Hepatocyte (in vitro differentiated cells): ENCODE results near the gene HHATL.

Experiments
- CTCF ChIP-seq: fragments of 200-600 bp; sonication (generic); IDR thresholded peaks from 2 replicates; pipeline ENCODE4 v1.5.1; 2016; ENCODE audit warnings: antibody characterized with exemption, mild to moderate bottlenecking; ENCODE audit not compliant: poor library complexity
- EZH2 ChIP-seq: fragments of 200-600 bp; sonication (generic); IDR thresholded peaks from 2 replicates; pipeline ENCODE4 v1.6.1; 2016; ENCODE audit warnings: antibody characterized with exemption, mild to moderate bottlenecking, borderline replicate concordance

GRCh38 chr3:42680271-42680670 lies 22.3 kb downstream of the HHATL start:
- TF ChIP-seq EZH2 (no peak), CTCF (no peak)
